ENCODE measurements around the gene MYO1G. TPM values are rescaled to one million over a fixed set of nuclear protein-coding genes. Genes with fewer than 3 reads are reported as not detected.

The MYO1G gene
- total RNA-seq, 1 donor, result 180 TPM

GRCh38 chr7:44988701-44989100, 9.9 kb upstream of the MYO1G start:
- no peak overlapping the region for H3K4me3 ChIP-seq (ENCODE audit: low read length)

GRCh38 chr7:44987996-44988395, 9.2 kb upstream of the MYO1G start:
- peaks cover 40% of the 10 kb centered on the region for H3K4me1 ChIP-seq (ENCODE audit: insufficient read depth, low read length)
- no peak overlapping the region for H3K4me3 ChIP-seq (ENCODE audit: low read length)
- no peaks in the 10 kb centered on the region for H3K27me3 ChIP-seq (ENCODE audit: insufficient read depth, low read length)
- no peaks in the 10 kb centered on the region for H3K9me3 ChIP-seq (ENCODE audit: low read depth, low read length)

More at GRCh38 chr7:44988701-44989100, 9.9 kb upstream of the MYO1G start:
- Histone ChIP-seq H3K27me3 (ENCODE audit: insufficient read depth, low read length) (no peaks in the 10 kb centered on the region), H3K9me3 (ENCODE audit: low read depth, low read length) (no peaks in the 10 kb centered on the region), H3K4me1 (ENCODE audit: insufficient read depth, low read length) (peaks cover 36% of the 10 kb centered on the region)

GRCh38 chr7:44987457-44987856, 8.6 kb upstream of the MYO1G start:
- Histone ChIP-seq H3K4me1 (ENCODE audit: insufficient read depth, low read length) (peaks cover 40% of the 10 kb centered on the region), H3K4me3 (ENCODE audit: low read length) (no peak overlapping the region), H3K27me3 (ENCODE audit: insufficient read depth, low read length) (no peaks in the 10 kb centered on the region), H3K9me3 (ENCODE audit: low read depth, low read length) (no peaks in the 10 kb centered on the region)

- no peaks in the 10 kb centered on the region for H3K27me3 ChIP-seq (ENCODE audit: insufficient read depth, low read length)
- H3K4me3 ChIP-seq (ENCODE audit: low read length), result peak overlapping the region; percentile 64
- H3K9me3 ChIP-seq (ENCODE audit: low read depth, low read length), result no peaks in the 10 kb centered on the region
- H3K4me1 ChIP-seq (ENCODE audit: insufficient read depth, low read length), result peaks cover 46% of the 10 kb centered on the region
Observed at GRCh38 chr7:44986218-44987053, 7.6 kb upstream of the MYO1G start.

GRCh38 chr7:44985900-44986217, 7.0 kb upstream of the MYO1G start:
- Histone ChIP-seq H3K9me3 (ENCODE audit: low read depth, low read length) (no peaks in the 10 kb centered on the region), H3K4me3 (ENCODE audit: low read length) (peak overlapping the region; percentile 64), H3K27me3 (ENCODE audit: insufficient read depth, low read length) (no peaks in the 10 kb centered on the region), H3K4me1 (ENCODE audit: insufficient read depth, low read length) (peaks cover 52% of the 10 kb centered on the region)

- peak overlapping the region; percentile 64 for H3K4me3 ChIP-seq (ENCODE audit: low read length)
- H3K9me3 ChIP-seq (ENCODE audit: low read depth, low read length), result no peaks in the 10 kb centered on the region
- H3K27me3 ChIP-seq (ENCODE audit: insufficient read depth, low read length), result no peaks in the 10 kb centered on the region
- H3K4me1 ChIP-seq (ENCODE audit: insufficient read depth, low read length), result peaks cover 59% of the 10 kb centered on the region
Observed at GRCh38 chr7:44985033-44985695, 6.3 kb upstream of the MYO1G start.

GRCh38 chr7:44984478-44984758, 5.6 kb upstream of the MYO1G start:
- H3K4me3 ChIP-seq (ENCODE audit: low read length), result no peak overlapping the region

GRCh38 chr7:44983742-44984477, 5.1 kb upstream of the MYO1G start:
- H3K4me3 ChIP-seq (ENCODE audit: low read length), result no peak overlapping the region
- H3K27me3 ChIP-seq (ENCODE audit: insufficient read depth, low read length), result no peaks in the 10 kb centered on the region

More at GRCh38 chr7:44984478-44984758, 5.6 kb upstream of the MYO1G start:
- H3K9me3 ChIP-seq (ENCODE audit: low read depth, low read length), result no peaks in the 10 kb centered on the region
- peaks cover 66% of the 10 kb centered on the region for H3K4me1 ChIP-seq (ENCODE audit: insufficient read depth, low read length)
- H3K27me3 ChIP-seq (ENCODE audit: insufficient read depth, low read length), result no peaks in the 10 kb centered on the region

GRCh38 chr7:44982970-44983369, 4.2 kb upstream of the MYO1G start:
- Histone ChIP-seq H3K27me3 (ENCODE audit: insufficient read depth, low read length) (no peaks in the 10 kb centered on the region), H3K9me3 (ENCODE audit: low read depth, low read length) (no peaks in the 10 kb centered on the region), H3K4me1 (ENCODE audit: insufficient read depth, low read length) (peaks cover 70% of the 10 kb centered on the region), H3K4me3 (ENCODE audit: low read length) (no peak overlapping the region)

More at GRCh38 chr7:44983742-44984477, 5.1 kb upstream of the MYO1G start:
- peaks cover 70% of the 10 kb centered on the region for H3K4me1 ChIP-seq (ENCODE audit: insufficient read depth, low read length)
- H3K9me3 ChIP-seq (ENCODE audit: low read depth, low read length), result no peaks in the 10 kb centered on the region

- Histone ChIP-seq H3K9me3 (ENCODE audit: low read depth, low read length) (no peaks in the 10 kb centered on the region), H3K4me3 (ENCODE audit: low read length) (no peak overlapping the region), H3K27me3 (ENCODE audit: insufficient read depth, low read length) (no peaks in the 10 kb centered on the region), H3K4me1 (ENCODE audit: insufficient read depth, low read length) (peaks cover 67% of the 10 kb centered on the region)
Observed at GRCh38 chr7:44982535-44982923, 3.7 kb upstream of the MYO1G start.

GRCh38 chr7:44981035-44981706, 2.4 kb upstream of the MYO1G start:
- Histone ChIP-seq H3K9me3 (ENCODE audit: low read depth, low read length) (no peaks in the 10 kb centered on the region), H3K4me1 (ENCODE audit: insufficient read depth, low read length) (peaks cover 70% of the 10 kb centered on the region), H3K4me3 (ENCODE audit: low read length) (no peak overlapping the region), H3K27me3 (ENCODE audit: insufficient read depth, low read length) (no peaks in the 10 kb centered on the region)

GRCh38 chr7:44980393-44981034, 1.7 kb upstream of the MYO1G start:
- no peaks in the 10 kb centered on the region for H3K27me3 ChIP-seq (ENCODE audit: insufficient read depth, low read length)
- no peak overlapping the region for H3K4me3 ChIP-seq (ENCODE audit: low read length)
- peaks cover 70% of the 10 kb centered on the region for H3K4me1 ChIP-seq (ENCODE audit: insufficient read depth, low read length)
- no peaks in the 10 kb centered on the region for H3K9me3 ChIP-seq (ENCODE audit: low read depth, low read length)

- peaks cover 70% of the 10 kb centered on the region for H3K4me1 ChIP-seq (ENCODE audit: insufficient read depth, low read length)
- no peaks in the 10 kb centered on the region for H3K27me3 ChIP-seq (ENCODE audit: insufficient read depth, low read length)
- no peaks in the 10 kb centered on the region for H3K9me3 ChIP-seq (ENCODE audit: low read depth, low read length)
- H3K4me3 ChIP-seq (ENCODE audit: low read length), result peak overlapping the region; percentile 60
Observed at GRCh38 chr7:44979481-44980392, 922 bp upstream of the MYO1G start.

GRCh38 chr7:44977959-44978335, 868 bp downstream of the MYO1G start:
- H3K9me3 ChIP-seq (ENCODE audit: low read depth, low read length), result no peaks in the 10 kb centered on the region
- peaks cover 65% of the 10 kb centered on the region for H3K4me1 ChIP-seq (ENCODE audit: insufficient read depth, low read length)
- no peaks in the 10 kb centered on the region for H3K27me3 ChIP-seq (ENCODE audit: insufficient read depth, low read length)
- H3K4me3 ChIP-seq (ENCODE audit: low read length), result peak overlapping the region; percentile 60

All from mononuclear cell (primary cell).